ENCODE measurements around the gene PANK1.
A peak's percentile ranks its signal among the peaks of the same experiment; 100 is the strongest.
"Not testable (repeated sequence)": the region's sequence is repeated elsewhere in the genome, so short reads cannot be mapped to it uniquely, and the experiment has no call there.

PANK1 gene

DNA sequence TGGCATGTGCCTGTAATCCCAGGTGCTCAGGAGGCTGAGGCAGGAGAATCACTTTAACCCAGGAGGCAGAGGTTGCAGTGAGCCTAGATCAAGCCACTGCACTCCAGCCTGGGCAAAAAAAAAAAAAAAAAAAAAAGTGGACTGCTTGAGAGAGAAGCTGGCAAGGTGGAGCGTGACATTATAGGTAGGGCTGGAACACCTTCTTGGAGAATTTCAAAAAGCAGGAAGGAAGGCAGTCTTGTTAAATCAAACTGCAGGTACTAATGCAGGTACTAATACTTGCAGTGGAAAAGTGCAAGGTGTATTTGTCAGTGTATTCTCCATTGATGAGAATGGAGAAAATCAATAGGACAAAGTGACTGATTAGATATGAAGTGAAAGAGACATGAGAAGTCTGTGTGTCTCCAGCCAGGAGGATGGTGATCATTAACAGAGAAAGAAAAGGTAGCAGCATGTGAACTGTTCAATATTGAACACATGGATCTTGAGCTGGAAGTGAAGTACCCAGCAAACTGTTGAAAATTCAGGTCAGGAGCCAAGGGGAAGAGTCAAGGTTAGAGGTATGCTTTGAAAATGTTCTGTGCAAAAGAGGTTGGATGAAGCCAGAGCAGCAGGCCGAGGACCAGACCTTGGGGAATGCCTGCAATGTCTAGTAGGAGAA is 97.1 kb downstream of the PANK1 start:
- Histone ChIP-seq H3K4me1 (ENCODE audit: control insufficient read depth, low read depth, low read length) (no peaks in the 10 kb centered on the region), H3K4me3 (ENCODE audit: low read length) (no peak overlapping the region), H3K9me3 (ENCODE audit: control insufficient read depth, low read depth, low read length) (no peaks in the 10 kb centered on the region), H3K27ac (ENCODE audit: low read length) (no peak overlapping the region), H3K36me3 (ENCODE audit: control insufficient read depth, low read depth, low read length) (no peaks in the 10 kb centered on the region), H3K27me3 (ENCODE audit: control insufficient read depth, insufficient read depth, low read length) (no peaks in the 10 kb centered on the region), H3K9ac (ENCODE audit: low read length) (no peak overlapping the region)

DNA sequence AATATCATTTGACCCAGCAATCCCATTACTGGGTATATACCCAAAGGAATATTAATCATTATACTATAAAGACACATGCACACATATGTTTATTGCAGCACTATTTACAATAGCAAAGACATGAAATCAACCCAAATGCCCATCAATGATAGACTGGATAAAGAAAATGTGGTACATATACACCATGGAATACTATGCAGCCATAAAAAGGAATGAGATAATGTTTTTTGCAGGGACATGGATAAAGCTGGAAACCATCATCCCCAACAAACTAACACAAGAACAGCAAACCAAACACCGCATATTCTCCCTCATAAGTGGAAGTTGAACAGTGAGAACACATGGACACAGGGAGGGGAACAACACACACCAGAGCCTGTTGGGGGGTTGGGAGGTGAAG is 98.4 kb downstream of the PANK1 start:
- H3K27ac ChIP-seq (ENCODE audit: low read length); H3K9me3 ChIP-seq (ENCODE audit: control insufficient read depth, low read depth, low read length); H3K27me3 ChIP-seq (ENCODE audit: control insufficient read depth, insufficient read depth, low read length): not testable (repeated sequence)

DNA sequence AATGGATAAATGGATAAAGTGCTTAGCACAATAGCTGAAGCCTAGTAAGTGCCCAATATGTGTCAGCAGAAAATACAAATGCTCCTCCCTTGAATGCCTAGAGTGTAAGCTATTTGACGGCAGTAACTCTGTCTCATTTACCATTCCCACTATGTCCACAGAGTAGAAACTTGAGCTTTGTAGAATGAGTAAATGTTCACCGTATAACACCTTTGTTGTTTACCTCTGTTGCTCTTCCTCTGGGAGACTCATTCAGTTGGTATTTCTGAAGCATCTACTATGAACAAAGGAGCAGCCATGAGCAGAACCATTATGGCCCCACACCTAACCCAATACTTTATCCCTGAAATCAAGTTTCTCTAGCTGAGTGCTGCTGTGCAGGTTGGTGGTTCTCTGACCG is 101.2 kb downstream of the PANK1 start:
- Histone ChIP-seq H3K36me3 (ENCODE audit: control insufficient read depth, low read depth, low read length) (no peaks in the 10 kb centered on the region), H3K4me3 (ENCODE audit: low read length) (no peak overlapping the region), H3K4me1 (ENCODE audit: control insufficient read depth, low read depth, low read length) (no peaks in the 10 kb centered on the region), H3K27me3 (ENCODE audit: control insufficient read depth, insufficient read depth, low read length) (no peaks in the 10 kb centered on the region), H3K27ac (ENCODE audit: low read length) (no peak overlapping the region), H3K9me3 (ENCODE audit: control insufficient read depth, low read depth, low read length) (no peaks in the 10 kb centered on the region), H3K9ac (ENCODE audit: low read length) (no peak overlapping the region)

More for the DNA sequence above, 98.4 kb downstream of the PANK1 start:
- not testable (repeated sequence) for H3K9ac ChIP-seq (ENCODE audit: low read length); H3K36me3 ChIP-seq (ENCODE audit: control insufficient read depth, low read depth, low read length); H3K4me1 ChIP-seq (ENCODE audit: control insufficient read depth, low read depth, low read length); H3K4me3 ChIP-seq (ENCODE audit: low read length)

DNA sequence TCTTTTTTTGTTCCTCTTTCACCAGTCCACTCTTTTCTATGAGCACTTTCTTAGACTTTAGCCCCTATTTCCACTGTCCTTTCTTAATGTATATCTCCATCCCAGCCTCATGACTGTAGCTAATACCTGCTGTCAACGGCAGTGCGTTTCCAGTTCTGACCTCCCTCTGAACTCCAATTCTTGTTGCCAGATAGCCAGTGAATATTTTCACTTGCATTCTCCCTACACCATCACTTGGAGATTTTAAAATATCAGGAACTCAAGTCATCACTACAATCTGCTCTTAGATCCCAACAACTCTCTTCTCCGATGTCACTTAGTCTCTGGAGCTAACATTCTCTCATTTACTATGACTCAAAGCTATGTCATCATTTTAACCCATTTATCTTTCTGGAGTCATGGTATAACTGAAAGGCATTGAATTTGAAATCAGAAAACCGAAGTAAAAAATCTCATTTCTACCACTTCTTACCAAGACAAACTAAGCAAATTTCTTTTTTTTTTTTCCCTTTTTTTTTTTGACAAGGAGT is 104.6 kb downstream of the PANK1 start:
- peaks cover 24% of the 10 kb centered on the region for H3K27me3 ChIP-seq (ENCODE audit: control insufficient read depth, insufficient read depth, low read length)
- no peak overlapping the region for H3K4me3 ChIP-seq (ENCODE audit: low read length)

DNA sequence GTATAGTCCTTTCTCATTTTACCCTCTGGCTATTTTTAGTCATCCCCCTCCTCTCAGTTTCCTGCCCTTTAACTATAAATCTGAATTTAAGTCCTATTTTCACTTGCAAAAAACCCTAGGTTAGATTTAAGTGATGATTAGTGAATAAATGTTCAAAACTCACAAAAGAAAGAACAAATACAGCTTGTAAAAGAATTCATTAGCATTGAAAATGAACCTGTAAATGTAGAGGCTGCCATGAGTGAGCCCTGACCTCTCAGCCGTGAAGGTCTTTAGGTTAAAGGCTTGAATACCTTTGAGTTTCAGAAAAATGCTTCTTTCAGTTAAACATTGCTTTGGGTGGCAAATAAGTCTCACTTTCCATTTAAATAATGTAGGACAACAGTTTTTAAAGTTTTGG is 107.7 kb downstream of the PANK1 start:
- no peak overlapping the region for H3K27ac ChIP-seq (ENCODE audit: low read length)
- peaks cover 28% of the 10 kb centered on the region for H3K4me1 ChIP-seq (ENCODE audit: control insufficient read depth, low read depth, low read length)
- no peak overlapping the region for H3K4me3 ChIP-seq (ENCODE audit: low read length)
- no peaks in the 10 kb centered on the region for H3K9me3 ChIP-seq (ENCODE audit: control insufficient read depth, low read depth, low read length)
- H3K27me3 ChIP-seq (ENCODE audit: control insufficient read depth, insufficient read depth, low read length), result peaks cover 47% of the 10 kb centered on the region
- H3K9ac ChIP-seq (ENCODE audit: low read length), result no peak overlapping the region
- no peaks in the 10 kb centered on the region for H3K36me3 ChIP-seq (ENCODE audit: control insufficient read depth, low read depth, low read length)

More for the DNA sequence above, 104.6 kb downstream of the PANK1 start:
- H3K27ac ChIP-seq (ENCODE audit: low read length), result no peak overlapping the region
- H3K9ac ChIP-seq (ENCODE audit: low read length), result no peak overlapping the region
- peaks cover 10% of the 10 kb centered on the region for H3K4me1 ChIP-seq (ENCODE audit: control insufficient read depth, low read depth, low read length)
- H3K36me3 ChIP-seq (ENCODE audit: control insufficient read depth, low read depth, low read length), result no peaks in the 10 kb centered on the region
- no peaks in the 10 kb centered on the region for H3K9me3 ChIP-seq (ENCODE audit: control insufficient read depth, low read depth, low read length)

DNA sequence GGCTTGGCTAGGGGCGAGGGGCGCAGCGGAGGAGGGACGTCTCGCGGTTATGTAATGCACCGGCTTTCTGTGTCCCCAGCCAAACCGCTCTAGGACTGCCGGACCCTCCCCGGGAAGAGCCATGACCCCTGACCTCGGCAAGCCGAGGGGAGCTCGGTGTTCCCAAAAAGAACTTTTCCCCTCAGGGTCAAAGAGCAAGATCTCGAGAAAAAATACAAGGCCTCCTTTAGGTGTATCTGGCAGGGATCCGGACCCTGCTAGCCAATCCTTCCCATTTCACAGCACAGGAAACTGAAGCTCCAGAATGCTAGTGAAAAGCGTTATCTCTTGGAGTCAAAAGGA is 109.1 kb downstream of the PANK1 start:
- Histone ChIP-seq H3K36me3 (ENCODE audit: control insufficient read depth, low read depth, low read length) (no peaks in the 10 kb centered on the region), H3K4me3 (ENCODE audit: low read length) (peak overlapping the region; percentile 47), H3K27me3 (ENCODE audit: control insufficient read depth, insufficient read depth, low read length) (peaks cover 47% of the 10 kb centered on the region), H3K27ac (ENCODE audit: low read length) (no peak overlapping the region), H3K9me3 (ENCODE audit: control insufficient read depth, low read depth, low read length) (no peaks in the 10 kb centered on the region), H3K9ac (ENCODE audit: low read length) (peak overlapping the region; percentile 20), H3K4me1 (ENCODE audit: control insufficient read depth, low read depth, low read length) (peaks cover 28% of the 10 kb centered on the region)

DNA sequence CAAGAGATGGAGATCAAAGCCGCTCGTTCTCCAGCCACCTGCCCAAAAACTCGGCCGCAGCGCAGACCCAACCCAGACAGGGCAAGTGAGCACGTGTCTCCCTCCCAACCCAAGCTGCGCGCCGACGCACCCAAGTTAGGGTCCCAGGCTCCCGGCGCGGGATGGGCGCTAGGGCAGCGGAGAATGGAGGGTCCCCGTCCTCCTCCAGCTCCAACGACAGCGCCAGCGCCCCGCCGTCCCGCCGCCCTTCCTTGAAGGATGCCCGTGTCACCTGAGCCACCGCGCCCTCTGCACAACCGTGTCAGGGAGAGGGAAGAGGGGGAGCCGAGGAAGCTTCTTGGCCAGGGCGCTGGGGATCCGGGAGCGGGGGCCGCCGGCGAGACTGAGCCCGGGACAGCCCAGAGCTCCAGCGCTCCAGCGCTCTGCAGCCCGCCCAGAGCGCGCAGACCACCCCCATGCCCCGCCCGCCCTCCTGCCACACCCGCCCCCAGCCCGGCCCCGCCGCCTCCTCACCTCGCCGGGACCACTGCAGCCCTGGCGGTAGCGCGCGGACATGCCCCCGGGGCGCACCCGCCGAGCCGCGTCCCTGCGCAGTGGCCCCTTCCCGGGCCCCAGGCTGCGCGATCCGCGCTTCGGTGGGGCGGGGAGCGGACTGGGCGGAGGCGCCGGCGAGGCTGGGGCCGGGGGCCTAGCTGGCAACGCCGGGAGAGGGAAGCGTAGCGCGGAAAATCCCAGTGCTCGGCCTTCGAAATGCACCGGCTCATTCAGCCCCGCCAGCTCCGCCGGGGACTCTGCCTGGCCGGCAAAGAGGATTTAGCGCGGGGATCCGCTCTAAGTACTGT is 109.7 kb downstream of the PANK1 start, which contains the start of gene SLC16A12:
Gene SLC16A12, minus strand, starts transcription at position 424 of the 842 bp plus-strand sequence. CDS start 73,016 bp downstream, outside the sequence.
- H3K4me1 ChIP-seq (ENCODE audit: control insufficient read depth, low read depth, low read length), result peaks cover 28% of the 10 kb centered on the region
- peak within 1 kb of the TSS; percentile 73 for H3K4me3 ChIP-seq (ENCODE audit: low read length)
- H3K27ac ChIP-seq (ENCODE audit: low read length), result no peak within 1 kb of the TSS
- peaks cover 47% of the 10 kb centered on the region for H3K27me3 ChIP-seq (ENCODE audit: control insufficient read depth, insufficient read depth, low read length)
- H3K9ac ChIP-seq (ENCODE audit: low read length), result peak within 1 kb of the TSS; percentile 20
- H3K9me3 ChIP-seq (ENCODE audit: control insufficient read depth, low read depth, low read length), result no peaks in the 10 kb centered on the region
- H3K36me3 ChIP-seq (ENCODE audit: control insufficient read depth, low read depth, low read length), result no peaks in the 10 kb centered on the region

DNA sequence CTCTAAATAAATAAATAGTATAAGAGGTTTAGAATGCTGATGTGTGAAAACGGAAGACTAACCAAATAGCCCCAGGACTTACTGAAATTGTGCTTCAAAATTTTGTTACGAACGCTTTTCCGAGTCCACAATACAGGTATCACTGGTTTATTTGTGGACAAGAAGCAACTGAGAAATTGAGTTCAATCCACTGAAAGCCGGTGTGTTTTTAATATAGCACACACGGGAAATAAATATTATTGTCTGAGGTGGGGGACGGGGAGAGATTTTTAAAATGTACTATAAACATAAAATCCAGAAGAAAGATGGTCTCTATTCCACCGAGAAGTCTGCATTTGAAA is 110.2 kb downstream of the PANK1 start:
- H3K27me3 ChIP-seq (ENCODE audit: control insufficient read depth, insufficient read depth, low read length), result peaks cover 47% of the 10 kb centered on the region
- peak overlapping the region; percentile 12 for H3K9ac ChIP-seq (ENCODE audit: low read length)
- no peaks in the 10 kb centered on the region for H3K36me3 ChIP-seq (ENCODE audit: control insufficient read depth, low read depth, low read length)
- no peaks in the 10 kb centered on the region for H3K9me3 ChIP-seq (ENCODE audit: control insufficient read depth, low read depth, low read length)
- H3K4me3 ChIP-seq (ENCODE audit: low read length), result peak overlapping the region; percentile 73
- H3K4me1 ChIP-seq (ENCODE audit: control insufficient read depth, low read depth, low read length), result peaks cover 28% of the 10 kb centered on the region
- no peak overlapping the region for H3K27ac ChIP-seq (ENCODE audit: low read length)

Measured in iPS-18a (cell line).